ENCODE measurements around the gene NFATC3. TPM values are rescaled to one million over a fixed set of nuclear protein-coding genes. Genes with fewer than 3 reads are reported as not detected.
"Not testable (repeated sequence)": the region's sequence is repeated elsewhere in the genome, so short reads cannot be mapped to it uniquely, and the experiment has no call there.

Gene NFATC3
- total and polyA plus RNA-seq, 2 donors from 2014 or later = 15.0 to 37.7 TPM

- no peaks in the 10 kb centered on the region for H3K27me3 ChIP-seq (ENCODE audit: control insufficient read depth, insufficient read depth, low read length)
- H3K4me3 ChIP-seq (ENCODE audit: low read length in 3 of 3) = no peak overlapping the region
- H3K9me3 ChIP-seq (ENCODE audit: control insufficient read depth in 2 of 3, insufficient read depth in 1 of 3, low read length in 3 of 3) = peaks cover 0 to 5% (median 0%) of the 10 kb centered on the region in 3 donors
- no peak overlapping the region for H3K9ac ChIP-seq (ENCODE audit: low read length in 3 of 3)
- no peak for DNase-seq
- TF ChIP-seq CTCF (IDR thresholded peaks at IDR 0.05; ENCODE audit: borderline replicate concordance, extremely low read depth, insufficient read depth) = no peak
- H3K4me1 ChIP-seq (ENCODE audit: control insufficient read depth in 2 of 3, insufficient read depth in 2 of 3, low read depth in 1 of 3, low read length in 3 of 3) = peaks cover 0 to 7% (median 0%) of the 10 kb centered on the region in 3 donors
- no peak overlapping the region for H3K27ac ChIP-seq (ENCODE audit: low read depth in 2 of 2, low read length in 2 of 2)
- FAIRE-seq = no peak
- no peaks in the 10 kb centered on the region for H3K36me3 ChIP-seq (ENCODE audit: control insufficient read depth in 2 of 3, insufficient read depth in 3 of 3, low read length in 3 of 3)
- intact Hi-C loops (cut with DNase I) = no loop called here
Measured at GRCh38 chr16:68113765-68114240, 28.6 kb downstream of the NFATC3 start.

GRCh38 chr16:68114939-68115338 is 29.8 kb downstream of the NFATC3 start:
- H3K4me3 ChIP-seq (ENCODE audit: low read length in 3 of 3); H3K27me3 ChIP-seq (ENCODE audit: control insufficient read depth, insufficient read depth, low read length); DNase-seq; H3K9ac ChIP-seq (ENCODE audit: low read length in 3 of 3); H3K27ac ChIP-seq (ENCODE audit: low read depth in 2 of 2, low read length in 2 of 2); FAIRE-seq; H3K4me1 ChIP-seq (ENCODE audit: control insufficient read depth in 2 of 3, insufficient read depth in 2 of 3, low read depth in 1 of 3, low read length in 3 of 3); H3K36me3 ChIP-seq (ENCODE audit: control insufficient read depth in 2 of 3, insufficient read depth in 3 of 3, low read length in 3 of 3); intact Hi-C loops (cut with DNase I); H3K9me3 ChIP-seq (ENCODE audit: control insufficient read depth in 2 of 3, insufficient read depth in 1 of 3, low read length in 3 of 3): not testable (repeated sequence)

- H3K9me3 ChIP-seq (ENCODE audit: control insufficient read depth in 2 of 3, insufficient read depth in 1 of 3, low read length in 3 of 3) = peaks cover 0 to 1% (median 0%) of the 10 kb centered on the region in 3 donors
- peaks cover 0 to 7% (median 0%) of the 10 kb centered on the region in 3 donors for H3K4me1 ChIP-seq (ENCODE audit: control insufficient read depth in 2 of 3, insufficient read depth in 2 of 3, low read depth in 1 of 3, low read length in 3 of 3)
- FAIRE-seq (no peak), DNase-seq (no peak)
- TF ChIP-seq CTCF (IDR thresholded peaks at IDR 0.05; ENCODE audit: borderline replicate concordance, extremely low read depth, insufficient read depth) = no peak
- intact Hi-C loops (cut with DNase I) = no loop called here
- no peak overlapping the region for H3K27ac ChIP-seq (ENCODE audit: low read depth in 2 of 2, low read length in 2 of 2)
- no peak overlapping the region for H3K4me3 ChIP-seq (ENCODE audit: low read length in 3 of 3)
- H3K9ac ChIP-seq (ENCODE audit: low read length in 3 of 3) = no peak overlapping the region
- no peaks in the 10 kb centered on the region for H3K36me3 ChIP-seq (ENCODE audit: control insufficient read depth in 2 of 3, insufficient read depth in 3 of 3, low read length in 3 of 3)
- no peaks in the 10 kb centered on the region for H3K27me3 ChIP-seq (ENCODE audit: control insufficient read depth, insufficient read depth, low read length)
Measured at GRCh38 chr16:68115851-68116250, 30.7 kb downstream of the NFATC3 start.

GRCh38 chr16:68116256-68116867 is 31.2 kb downstream of the NFATC3 start:
- DNase-seq = peak in 1 of 5 donors; percentile 31
- FAIRE-seq = no peak
- Histone ChIP-seq H3K36me3 (ENCODE audit: control insufficient read depth in 2 of 3, insufficient read depth in 3 of 3, low read length in 3 of 3) (no peaks in the 10 kb centered on the region), H3K9ac (ENCODE audit: low read length in 3 of 3) (no peak overlapping the region), H3K4me3 (ENCODE audit: low read length in 3 of 3) (no peak overlapping the region), H3K27ac (ENCODE audit: low read depth in 2 of 2, low read length in 2 of 2) (no peak overlapping the region), H3K4me1 (ENCODE audit: control insufficient read depth in 2 of 3, insufficient read depth in 2 of 3, low read depth in 1 of 3, low read length in 3 of 3) (peaks cover 0 to 7% (median 0%) of the 10 kb centered on the region in 3 donors), H3K9me3 (ENCODE audit: control insufficient read depth in 2 of 3, insufficient read depth in 1 of 3, low read length in 3 of 3) (no peaks in the 10 kb centered on the region), H3K27me3 (ENCODE audit: control insufficient read depth, insufficient read depth, low read length) (no peaks in the 10 kb centered on the region)
- TF ChIP-seq CTCF (IDR thresholded peaks at IDR 0.05; ENCODE audit: borderline replicate concordance, extremely low read depth, insufficient read depth) = peak; percentile 36
- intact Hi-C loops (cut with DNase I) = no loop called here

Measured in kidney (tissue), 14 donors.